H1 (cell line): Measurements from ENCODE around the gene HTR2A. TPM values are rescaled to one million over a fixed set of nuclear protein-coding genes. Genes with fewer than 3 reads are reported as not detected.

Experiments
- CTCF ChIA-PET: fragments of 300-600 bp; sonication (Branson Sonifier 250); formaldehyde crosslinking; loops from one replicate; lab custom pipeline; 2021; ENCODE audit not compliant: partially characterized antibody; lab: Charles Lee
- POLR2A ChIA-PET: fragments of 300-600 bp; sonication (Branson Sonifier 250); formaldehyde crosslinking; loops from one replicate; lab custom pipeline; 2021; ENCODE audit warnings: inconsistent platforms; ENCODE audit not compliant: partially characterized antibody; lab: Charles Lee
- DNase-seq, 2 experiments: peaks; one replicate each; pipeline versions ENCODE4 v3.0.0 to v3.0.0-alpha.2; 2010 to 2022; ENCODE audit warnings: low spot score in 2 of 2, low read depth in 1 of 2, mixed read lengths in 1 of 2
- FAIRE-seq: peaks from 2 replicates; lab custom pipeline; 2011; peaks lifted over from hg19 to GRCh38; lab: Jason Lieb, UNC
- H2AFZ ChIP-seq: 2 replicates; pipeline ENCODE4 v1.8.1; 2012; ENCODE audit warnings: low read length, inconsistent platforms
- H2AK5ac ChIP-seq: 2 replicates; pipeline ENCODE4 v1.6.1; 2013; ENCODE audit warnings: low read depth, low read length
- H2BK120ac ChIP-seq: replicated peaks from 2 replicates; pipeline ENCODE3; 2013; ENCODE audit warnings: low read depth, low read length, inconsistent platforms
- H2BK12ac ChIP-seq: 2 replicates; pipeline ENCODE4 v1.6.1; 2013; ENCODE audit warnings: low read depth, low read length
- H2BK15ac ChIP-seq: 2 replicates; pipeline ENCODE4 v1.6.1; 2013; ENCODE audit warnings: low read length
- H2BK20ac ChIP-seq: 2 replicates; pipeline ENCODE4 v1.6.1; 2013; ENCODE audit warnings: low read length
- H2BK5ac ChIP-seq: 2 replicates; pipeline ENCODE4 v1.6.1; 2013; ENCODE audit warnings: low read depth, low read length
- H3K14ac ChIP-seq: 2 replicates; pipeline ENCODE4 v1.6.1; 2013; ENCODE audit warnings: inconsistent platforms; ENCODE audit not compliant: insufficient read length
- H3K18ac ChIP-seq: 2 replicates; pipeline ENCODE4 v1.6.1; 2013; ENCODE audit warnings: low read length; ENCODE audit errors: extremely low read depth
- H3K23ac ChIP-seq: 2 replicates; pipeline ENCODE4 v1.6.1; 2013; ENCODE audit warnings: inconsistent platforms; ENCODE audit not compliant: insufficient read length
- H3K23me2 ChIP-seq: 2 replicates; pipeline ENCODE4 v1.6.1; 2013; ENCODE audit warnings: low read depth, low read length
- H3K27ac ChIP-seq: 2 replicates; pipeline ENCODE4 v1.6.1; 2011; ENCODE audit warnings: low read depth, low read length, inconsistent platforms
- H3K27me3 ChIP-seq, 4 experiments: replicated peaks in 1 of 4; 1 replicate in 1 of 4; 2 replicates in 3 of 4; pipeline versions ENCODE4 v1.6.1 to v1.8.1; 2011 to 2013; ENCODE audit warnings: low read length in 3 of 4, mild to moderate bottlenecking in 3 of 4, inconsistent platforms in 2 of 4, mixed read lengths in 2 of 4, moderate library complexity in 1 of 4; ENCODE audit not compliant: control insufficient read depth in 3 of 4, insufficient read depth in 3 of 4; ENCODE audit errors: extremely low read depth in 1 of 4
- H3K36me3 ChIP-seq, 4 experiments: 2 replicates each; pipeline versions ENCODE4 v1.6.1 to v1.8.1; 2011 to 2013; ENCODE audit warnings: mild to moderate bottlenecking in 4 of 4, low read length in 3 of 4, moderate library complexity in 2 of 4, control low read depth in 1 of 4, inconsistent platforms in 1 of 4; ENCODE audit not compliant: insufficient read depth in 4 of 4, control insufficient read depth in 2 of 4
- H3K4ac ChIP-seq: replicated peaks from 2 replicates; pipeline ENCODE3; 2013; ENCODE audit warnings: low read length, low read depth, mixed read lengths, inconsistent platforms; ENCODE audit not compliant: insufficient read length
- H3K4me1 ChIP-seq, 4 experiments: replicated peaks in 1 of 4; 1 replicate in 1 of 4; 2 replicates in 3 of 4; pipeline versions ENCODE4 v1.6.1 to v1.8.1; 2011 to 2013; ENCODE audit warnings: low read length in 3 of 4, inconsistent platforms in 2 of 4, mixed read lengths in 1 of 4; ENCODE audit not compliant: insufficient read depth in 4 of 4, control insufficient read depth in 3 of 4
- H3K4me2 ChIP-seq, 2 experiments: 2 replicates each; pipeline versions ENCODE4 v1.6.1 to v1.8.1; 2011 to 2013; ENCODE audit warnings: low read depth in 2 of 2, low read length in 2 of 2, control low read depth in 1 of 2, inconsistent platforms in 1 of 2, mild to moderate bottlenecking in 1 of 2; ENCODE audit not compliant: insufficient read depth in 1 of 2
- H3K4me3 ChIP-seq, 4 experiments: fragments of 200-600, 300-600 bp in 1 of 4; sonication (generic), shearing (Covaris generic), sonication (Bioruptor Twin) in 1 of 4; 2 replicates each; pipeline versions ENCODE4 v1.5.1 to v1.8.1; 2011 to 2016; ENCODE audit warnings: low read length in 4 of 4, low read depth in 3 of 4, control low read depth in 2 of 4, inconsistent platforms in 2 of 4, mild to moderate bottlenecking in 2 of 4, mixed read lengths in 1 of 4, moderate library complexity in 1 of 4; ENCODE audit not compliant: insufficient read depth in 2 of 4; ENCODE audit errors: extremely low read depth in 1 of 4
- H3K56ac ChIP-seq: replicated peaks from 2 replicates; pipeline ENCODE3; 2013; ENCODE audit warnings: low read depth, mild to moderate bottlenecking, mixed read lengths, low read length, inconsistent platforms; ENCODE audit not compliant: insufficient read length
- H3K79me1 ChIP-seq: 2 replicates; pipeline ENCODE4 v1.6.1; 2013; ENCODE audit warnings: low read depth, low read length, control low read depth
- H3K79me2 ChIP-seq, 2 experiments: 2 replicates each; pipeline versions ENCODE4 v1.6.1 to v1.8.1; 2012 to 2013; ENCODE audit warnings: low read length in 2 of 2, mild to moderate bottlenecking in 2 of 2, inconsistent platforms in 1 of 2; ENCODE audit not compliant: insufficient read depth in 2 of 2, control insufficient read depth in 1 of 2
- H3K9ac ChIP-seq, 4 experiments: replicated peaks in 1 of 4; 1 replicate in 1 of 4; 2 replicates in 3 of 4; pipeline versions ENCODE4 v1.6.1 to v1.8.1; 2011 to 2013; ENCODE audit warnings: low read depth in 3 of 4, low read length in 3 of 4, control low read depth in 2 of 4, mild to moderate bottlenecking in 2 of 4, moderate library complexity in 2 of 4, inconsistent platforms in 1 of 4; ENCODE audit errors: extremely low read depth in 1 of 4
- H3K9me3 ChIP-seq, 2 experiments: 2 replicates each; pipeline versions ENCODE4 v1.6.1 to v1.8.1; 2012 to 2013; ENCODE audit warnings: mild to moderate bottlenecking in 2 of 2, moderate library complexity in 2 of 2, control low read depth in 1 of 2, inconsistent platforms in 1 of 2, low read depth in 1 of 2, low read length in 1 of 2, mixed read lengths in 1 of 2; ENCODE audit not compliant: insufficient read depth in 2 of 2
- H4K20me1 ChIP-seq, 2 experiments: replicated peaks in 1 of 2; 2 replicates each; pipeline versions ENCODE3 to v1.8.1; 2011 to 2013; ENCODE audit warnings: inconsistent platforms in 2 of 2, low read length in 2 of 2, mild to moderate bottlenecking in 1 of 2; ENCODE audit not compliant: insufficient read depth in 2 of 2, control insufficient read depth in 1 of 2
- H4K5ac ChIP-seq: 2 replicates; pipeline ENCODE4 v1.6.1; 2013; ENCODE audit warnings: low read length, low read depth, mixed read lengths, inconsistent platforms; ENCODE audit not compliant: insufficient read length
- H4K8ac ChIP-seq: 2 replicates; pipeline ENCODE4 v1.8.0; 2013; ENCODE audit warnings: mild to moderate bottlenecking, moderate library complexity, low read length, inconsistent platforms; ENCODE audit not compliant: insufficient read depth; ENCODE audit errors: extremely low read depth
- H4K91ac ChIP-seq: replicated peaks from 2 replicates; pipeline ENCODE3; 2013; ENCODE audit warnings: low read length, mixed read lengths, inconsistent platforms; ENCODE audit not compliant: insufficient read length
- ASH2L ChIP-seq: fragments of 200-600, 300-600 bp; sonication (generic); IDR thresholded peaks from one replicate; pipeline ENCODE4 v1.7.1; 2017; ENCODE audit warnings: low read length
- CBX8 ChIP-seq: fragments of 300-800, 300-1000 bp; sonication (generic); IDR thresholded peaks from 2 replicates; pipeline ENCODE4 v1.7.1; 2016; ENCODE audit warnings: low read depth, low read length, borderline replicate concordance
- CREB1 ChIP-seq: IDR thresholded peaks from 2 replicates; pipeline ENCODE4 v1.6.1; 2012; ENCODE audit warnings: inconsistent platforms
- PHF8 ChIP-seq: fragments of 200-600 bp; sonication (generic); conservative IDR thresholded peaks from 2 replicates; pipeline ENCODE4 v1.7.1; 2012; ENCODE audit warnings: low read depth, mild to moderate bottlenecking, inconsistent platforms, low read length, moderate library complexity
- POLR2AphosphoS5 ChIP-seq: IDR thresholded peaks from 2 replicates; pipeline ENCODE4 v1.6.1; 2011; ENCODE audit warnings: low read depth, low read length
- POU5F1 ChIP-seq: IDR thresholded peaks from 2 replicates; pipeline ENCODE4 v1.6.1; 2011; ENCODE audit warnings: low read depth, mild to moderate bottlenecking, low read length, moderate library complexity
- YY1 ChIP-seq: IDR thresholded peaks from 2 replicates; pipeline ENCODE4 v1.6.1; 2011; ENCODE audit warnings: low read depth, mild to moderate bottlenecking, low read length
- WGBS, 2 experiments: shearing (Covaris generic) in 1 of 2; methylation state at CpG; one replicate each; pipeline versions ENCODE4 v1.1.6 to v1.1.7; 2013 to 2015; ENCODE audit warnings: low lambda C conversion rate in 2 of 2, mixed read lengths in 2 of 2, inconsistent platforms in 1 of 2, low coverage in 1 of 2, missing lambda C conversion rate in 1 of 2; ENCODE audit not compliant: insufficient replicate concordance in 2 of 2, insufficient coverage in 1 of 2, insufficient read length in 1 of 2; ENCODE audit errors: extremely low coverage in 1 of 2, missing lambda C conversion rate in 1 of 2; 5-methylcytosine and 5-hydroxymethylcytosine counted together
- polyA plus RNA-seq, 7 experiments: library from polyadenylated mRNA; depleted of rRNA in 3 of 7; stranded (reverse) in 5 of 7; unstranded in 2 of 7; fragments of >200 nt in 5 of 7; fragments of 200-250 nt in 2 of 7; gene quantifications; 1 replicate in 5 of 7; 2 replicates in 1 of 7; 4 replicates in 1 of 7; pipeline versions ENCODE4 v1.2.1 to v1.2.3, GENCODE V29; 2011 to 2013; ENCODE audit warnings: missing spikeins in 2 of 7, mixed read lengths in 2 of 7
- total RNA-seq: library from RNA; stranded (reverse); fragmentation: NEBNext Ultra II Directional; extraction: Animal tissue kit (Norgen Biotek cat#: 25700); gene quantifications from 2 replicates; pipeline ENCODE4 v1.2.1, GENCODE V29; 2021
- TF ChIP-seq, protein P1 (sequence below): IDR thresholded peaks from 2 replicates; pipeline ENCODE4 v1.6.1; 2011; ENCODE audit warnings: low read length, improper control_type of control experiment
- TF ChIP-seq, protein P2 (sequence below): IDR thresholded peaks from 2 replicates; pipeline ENCODE4 v1.6.1; 2012; ENCODE audit warnings: inconsistent platforms

The HTR2A gene
- total and polyA plus RNA-seq, 2 of the 8 experiments (the other 6 are each of a cell fraction or from before 2014, with no cell fraction given): not detected

- no peak overlapping the region for H4K8ac ChIP-seq
- H3K4me3 ChIP-seq: peak overlapping the region in 1 of 4 experiments; percentile 68; a peak in 1 of 8 replicates
- no peak overlapping the region for H3K56ac ChIP-seq
- H3K23ac ChIP-seq: no peak overlapping the region
- no peak overlapping the region for H3K9ac ChIP-seq
- H4K5ac ChIP-seq: no peak overlapping the region
- H2BK5ac ChIP-seq: no peak overlapping the region
- no peak overlapping the region for H2BK15ac ChIP-seq
- no peak overlapping the region for H3K14ac ChIP-seq
- H2BK12ac ChIP-seq: no peak overlapping the region
- no peaks in the 10 kb centered on the region for H3K27me3 ChIP-seq
- POLR2A ChIA-PET: no interaction called here
- H2AFZ ChIP-seq: no peak overlapping the region; the same call in 1 of the 2 replicates
- H3K79me2 ChIP-seq: no peaks in the 10 kb centered on the region
- no peaks in the 10 kb centered on the region for H3K36me3 ChIP-seq
- H4K20me1 ChIP-seq: no peaks in the 10 kb centered on the region
- H3K4me1 ChIP-seq: peaks cover 0 to 3% (median under 1%) of the 10 kb centered on the region in 4 experiments; a peak in 3 of 7 replicates
- FAIRE-seq (no peak), DNase-seq (no peak)
- CTCF ChIA-PET: interaction anchor here (0.6 to 3.6 kb wide), 39 partner anchors 10 to 657 kb away, joined by 3 to 18 read pairs (median 4); no protein-coding TSS in a partner anchor
- H3K9me3 ChIP-seq: no peaks in the 10 kb centered on the region
- no peak overlapping the region for H3K27ac ChIP-seq
- H2BK120ac ChIP-seq: no peak overlapping the region
- no peaks in the 10 kb centered on the region for H3K79me1 ChIP-seq
- no peak overlapping the region for H2BK20ac ChIP-seq
- H3K23me2 ChIP-seq: peaks cover 2% of the 10 kb centered on the region
- H3K4ac ChIP-seq: no peak overlapping the region
- H2AK5ac ChIP-seq: no peak overlapping the region
- WGBS, 2 experiments: 31% methylated on average over 4 of the region's 4 CpGs; no CpG with 5 or more reads in 1 of the 2 experiments
- no peak overlapping the region for H3K18ac ChIP-seq
- TF ChIP-seq POLR2AphosphoS5 (no peak), CREB1 (no peak), CBX8 (no peak), YY1 (no peak), ASH2L (no peak), POU5F1 (no peak), PHF8 (no peak)
- TF ChIP-seq, protein P1, sequence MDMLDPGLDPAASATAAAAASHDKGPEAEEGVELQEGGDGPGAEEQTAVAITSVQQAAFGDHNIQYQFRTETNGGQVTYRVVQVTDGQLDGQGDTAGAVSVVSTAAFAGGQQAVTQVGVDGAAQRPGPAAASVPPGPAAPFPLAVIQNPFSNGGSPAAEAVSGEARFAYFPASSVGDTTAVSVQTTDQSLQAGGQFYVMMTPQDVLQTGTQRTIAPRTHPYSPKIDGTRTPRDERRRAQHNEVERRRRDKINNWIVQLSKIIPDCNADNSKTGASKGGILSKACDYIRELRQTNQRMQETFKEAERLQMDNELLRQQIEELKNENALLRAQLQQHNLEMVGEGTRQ: no peak
- TF ChIP-seq, protein P2, sequence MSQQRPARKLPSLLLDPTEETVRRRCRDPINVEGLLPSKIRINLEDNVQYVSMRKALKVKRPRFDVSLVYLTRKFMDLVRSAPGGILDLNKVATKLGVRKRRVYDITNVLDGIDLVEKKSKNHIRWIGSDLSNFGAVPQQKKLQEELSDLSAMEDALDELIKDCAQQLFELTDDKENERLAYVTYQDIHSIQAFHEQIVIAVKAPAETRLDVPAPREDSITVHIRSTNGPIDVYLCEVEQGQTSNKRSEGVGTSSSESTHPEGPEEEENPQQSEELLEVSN: no peak
- H4K91ac ChIP-seq: no peak overlapping the region
- H3K4me2 ChIP-seq: peak overlapping the region; percentile 67 to 78; a peak in 2 of 4 replicates
Observed at GRCh38 chr13:46893221-46893740, 3.6 kb downstream of the HTR2A start.
